Measurements from ENCODE around the gene LANCL2. TPM values are rescaled to one million over a fixed set of nuclear protein-coding genes. Genes with fewer than 3 reads are reported as not detected.

LANCL2 gene
- total and polyA plus RNA-seq, 2 of the 4 experiments (the other 2 are of a cell fraction), result 11.7 to 17.9 TPM

DNA sequence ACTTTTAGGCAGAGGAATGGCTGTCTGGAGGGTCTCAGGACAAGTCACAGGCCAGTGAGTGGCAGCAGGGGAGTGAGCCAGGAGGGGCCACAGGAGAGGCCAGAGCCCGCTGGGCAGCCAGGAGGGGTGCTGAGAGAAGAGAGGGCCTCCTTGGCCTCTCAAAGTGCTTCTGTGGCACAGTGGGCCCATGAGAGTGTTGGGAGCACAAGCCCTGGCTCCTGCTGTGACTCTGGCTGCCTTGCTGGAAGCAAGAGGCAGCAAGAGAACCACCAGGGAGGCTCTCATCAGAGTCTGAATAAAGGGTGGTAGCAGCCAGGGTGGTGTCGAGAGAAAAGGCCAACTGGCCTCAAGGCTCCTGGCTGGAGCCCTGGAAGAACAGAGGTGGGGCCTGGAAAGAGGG, 116.0 kb downstream of the LANCL2 start:
- Histone ChIP-seq H2BK20ac (ENCODE audit: low read depth, low read length) (no peak overlapping the region), H3K79me1 (ENCODE audit: low read depth in 1 of 2, low read length in 2 of 2) (peaks cover 10 to 59% of the 10 kb centered on the region in 2 experiments), H2BK15ac (ENCODE audit: low read depth, low read length) (no peak overlapping the region), H4K20me1 (ENCODE audit: insufficient read depth, low read length) (peaks cover 12% of the 10 kb centered on the region), H3K4ac (ENCODE audit: low read depth, low read length) (peak overlapping the region; percentile 29; the same call in 1 of the 2 replicates), H3K36me3 (ENCODE audit: control insufficient read depth, insufficient read depth, low read length) (peaks cover 15% of the 10 kb centered on the region), H2AK9ac (replicated peaks; ENCODE audit: low read depth, low read length, poor library complexity) (peak overlapping the region; percentile 67), H3K56ac (ENCODE audit: extremely low read depth, insufficient read depth, low read length) (no peak overlapping the region), H2BK5ac (ENCODE audit: low read depth, low read length, poor library complexity, severe bottlenecking) (no peak overlapping the region), H3K4me1 (ENCODE audit: control insufficient read depth, insufficient read depth, low read length) (peaks cover 27% of the 10 kb centered on the region), H3K18ac (ENCODE audit: low read depth, low read length) (no peak overlapping the region), H3K4me2 (ENCODE audit: low read depth, low read length) (no peak overlapping the region), H3K14ac (replicated peaks; ENCODE audit: low read depth, low read length) (no peak overlapping the region), H3K9me1 (ENCODE audit: insufficient read depth, low read length) (peaks cover 23% of the 10 kb centered on the region), H2AK5ac (ENCODE audit: low read depth, low read length) (peak overlapping the region; percentile 72; the same call in 1 of the 2 replicates), H3K27me3 (ENCODE audit: control insufficient read depth, insufficient read depth, low read length) (no peaks in the 10 kb centered on the region), H3K9ac (ENCODE audit: low read depth, low read length) (no peak overlapping the region), H4K8ac (ENCODE audit: low read depth in 2 of 2, low read length in 2 of 2) (0 out of 4 replicates have a peak overlapping the region, but pooled peaks of 1 of the 2 experiments have one; percentile 30), H3K4me3 (ENCODE audit: insufficient read depth, low read depth, low read length) (no peak overlapping the region), H2AFZ (replicated peaks; ENCODE audit: low read length, poor library complexity) (no peak overlapping the region), H4K91ac (ENCODE audit: insufficient read depth, low read depth, low read length) (no peak overlapping the region), H4K5ac (ENCODE audit: low read depth, low read length) (no peak overlapping the region), H3K27ac (ENCODE audit: insufficient read depth, low read length) (no peak overlapping the region), H3K9me3 (ENCODE audit: control insufficient read depth, insufficient read depth, low read length) (no peaks in the 10 kb centered on the region), H2BK120ac (ENCODE audit: low read depth, low read length) (no peak overlapping the region), H3K23ac (ENCODE audit: low read depth, low read length) (no peak overlapping the region)
- no CpG with 5 or more reads among the region's 2 CpGs for WGBS, 2 experiments (ENCODE audit: extremely low coverage in 2 of 2, insufficient read length in 1 of 2)
- dilution Hi-C loops (cut with HindIII; ENCODE audit: low sequenced_read_pairs, unreplicated experiment) (no loop called here), in situ Hi-C loops (cut with MboI; ENCODE audit: low sequenced_read_pairs) (no loop called here), intact Hi-C loops (cut with micrococcal nuclease) (no loop called here)
- ChIA-PET CTCF (no interaction called here), POLR2A (ENCODE audit: unreplicated experiment) (no interaction called here)
- no peak for TF ChIP-seq MXI1 (IDR thresholded peaks at IDR 0.05; ENCODE audit: borderline replicate concordance, low read depth, low read length)
- no peak for TF ChIP-seq RFX5 (IDR thresholded peaks at IDR 0.05; ENCODE audit: low read depth, low read length)
- TF ChIP-seq CTCF (conservative IDR thresholded peaks at IDR 0.05; ENCODE audit: low read depth, low read length), result no peak
- no peak for TF ChIP-seq FOS (IDR thresholded peaks at IDR 0.05; ENCODE audit: low read depth, low read length)
- no peak for TF ChIP-seq MAZ (IDR thresholded peaks at IDR 0.05; ENCODE audit: borderline replicate concordance, low read depth, low read length)
- no peak for TF ChIP-seq POLR2A (IDR thresholded peaks at IDR 0.05; ENCODE audit: low read depth, low read length)
- DNase-seq (no peak), ATAC-seq (ENCODE audit: low read depth) (no peak)
- no TSS peak for BruUV-seq (replicated peaks)

All from IMR-90 (cell line).